ENCODE data around the gene RC3H2. TPM values are rescaled to one million over a fixed set of nuclear protein-coding genes. Genes with fewer than 3 reads are reported as not detected.

RC3H2 gene
- total RNA-seq, 3 donors from 2014 or later = 32.0 to 56.3 (median 33.0) TPM

GRCh38 chr9:122808141-122808540 is 97.0 kb downstream of the RC3H2 start:
- Histone ChIP-seq H3K4me1 (ENCODE audit: low read depth) (peaks cover 6% of the 10 kb centered on the region), H3K36me3 (ENCODE audit: low read depth) (no peaks in the 10 kb centered on the region), H3K9me3 (no peaks in the 10 kb centered on the region), H3K4me3 (no peak overlapping the region)
- DNase-seq = no peak
- no peak for ATAC-seq
- intact Hi-C loops (cut with DNase I, micrococcal nuclease) = no loop called here
- TF ChIP-seq, protein P1, sequence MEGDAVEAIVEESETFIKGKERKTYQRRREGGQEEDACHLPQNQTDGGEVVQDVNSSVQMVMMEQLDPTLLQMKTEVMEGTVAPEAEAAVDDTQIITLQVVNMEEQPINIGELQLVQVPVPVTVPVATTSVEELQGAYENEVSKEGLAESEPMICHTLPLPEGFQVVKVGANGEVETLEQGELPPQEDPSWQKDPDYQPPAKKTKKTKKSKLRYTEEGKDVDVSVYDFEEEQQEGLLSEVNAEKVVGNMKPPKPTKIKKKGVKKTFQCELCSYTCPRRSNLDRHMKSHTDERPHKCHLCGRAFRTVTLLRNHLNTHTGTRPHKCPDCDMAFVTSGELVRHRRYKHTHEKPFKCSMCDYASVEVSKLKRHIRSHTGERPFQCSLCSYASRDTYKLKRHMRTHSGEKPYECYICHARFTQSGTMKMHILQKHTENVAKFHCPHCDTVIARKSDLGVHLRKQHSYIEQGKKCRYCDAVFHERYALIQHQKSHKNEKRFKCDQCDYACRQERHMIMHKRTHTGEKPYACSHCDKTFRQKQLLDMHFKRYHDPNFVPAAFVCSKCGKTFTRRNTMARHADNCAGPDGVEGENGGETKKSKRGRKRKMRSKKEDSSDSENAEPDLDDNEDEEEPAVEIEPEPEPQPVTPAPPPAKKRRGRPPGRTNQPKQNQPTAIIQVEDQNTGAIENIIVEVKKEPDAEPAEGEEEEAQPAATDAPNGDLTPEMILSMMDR (IDR thresholded peaks at IDR 0.05) = no peak

DNA sequence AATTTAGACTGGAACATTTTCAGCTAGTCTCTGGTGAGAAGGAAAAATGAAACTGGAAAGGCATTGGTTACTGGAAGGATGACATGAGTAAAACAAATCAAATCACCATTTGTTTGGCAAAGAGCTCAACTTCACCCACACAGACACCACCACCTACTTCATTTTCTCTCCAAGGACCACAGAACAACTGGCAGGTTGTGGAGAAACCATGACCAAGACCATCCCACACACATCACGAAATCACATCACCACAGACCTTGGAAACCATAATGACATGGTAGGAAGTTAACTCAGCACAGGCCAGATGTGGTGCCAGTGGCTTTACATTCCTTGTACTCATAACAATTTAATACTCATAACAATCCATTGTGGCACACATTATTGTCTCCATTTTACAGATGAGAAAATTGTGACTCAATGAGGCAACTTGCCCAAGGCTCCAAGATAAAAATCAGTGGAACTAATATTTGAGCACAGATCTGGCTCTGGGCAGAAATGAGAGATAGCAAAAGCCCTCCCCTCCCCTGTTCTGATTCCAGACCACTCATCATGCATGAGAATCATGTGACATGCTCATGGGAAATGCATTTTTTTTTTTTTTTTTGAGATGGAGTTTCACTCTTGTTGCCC is 97.8 kb downstream of the RC3H2 start:
- ATAC-seq (no peak), DNase-seq (no peak)
- Histone ChIP-seq H3K4me1 (ENCODE audit: low read depth) (peaks cover 6% of the 10 kb centered on the region), H3K36me3 (ENCODE audit: low read depth) (no peaks in the 10 kb centered on the region), H3K4me3 (no peak overlapping the region), H3K9me3 (no peaks in the 10 kb centered on the region)
- TF ChIP-seq, protein P1 (IDR thresholded peaks at IDR 0.05) = no peak
- intact Hi-C loops (cut with DNase I, micrococcal nuclease) = no loop called here

DNA sequence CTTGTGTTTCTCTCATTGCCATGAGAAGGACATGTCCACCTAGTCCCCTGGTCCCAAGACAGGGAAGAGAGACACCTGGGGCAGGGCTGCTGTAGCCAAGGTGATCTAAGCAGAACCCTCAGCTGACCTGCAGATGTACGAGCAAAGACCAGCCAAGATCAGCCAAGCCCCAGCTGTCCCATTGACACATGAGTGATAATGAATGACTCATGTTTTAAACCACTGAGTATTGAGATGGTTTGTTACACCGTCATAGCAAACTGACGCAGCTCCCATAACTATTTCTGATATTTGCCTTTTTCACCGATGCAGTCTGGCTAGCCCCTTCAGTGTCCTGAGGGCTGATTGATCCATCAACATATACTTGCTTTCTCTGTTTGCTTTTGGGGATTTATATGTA is 98.5 kb downstream of the RC3H2 start:
- Histone ChIP-seq H3K9me3 (no peaks in the 10 kb centered on the region), H3K36me3 (ENCODE audit: low read depth) (no peaks in the 10 kb centered on the region), H3K4me3 (no peak overlapping the region), H3K4me1 (ENCODE audit: low read depth) (peaks cover 6% of the 10 kb centered on the region)
- ATAC-seq (no peak), DNase-seq (no peak)
- intact Hi-C loops (cut with DNase I, micrococcal nuclease) = no loop called here
- TF ChIP-seq, protein P1 (IDR thresholded peaks at IDR 0.05) = no peak

DNA sequence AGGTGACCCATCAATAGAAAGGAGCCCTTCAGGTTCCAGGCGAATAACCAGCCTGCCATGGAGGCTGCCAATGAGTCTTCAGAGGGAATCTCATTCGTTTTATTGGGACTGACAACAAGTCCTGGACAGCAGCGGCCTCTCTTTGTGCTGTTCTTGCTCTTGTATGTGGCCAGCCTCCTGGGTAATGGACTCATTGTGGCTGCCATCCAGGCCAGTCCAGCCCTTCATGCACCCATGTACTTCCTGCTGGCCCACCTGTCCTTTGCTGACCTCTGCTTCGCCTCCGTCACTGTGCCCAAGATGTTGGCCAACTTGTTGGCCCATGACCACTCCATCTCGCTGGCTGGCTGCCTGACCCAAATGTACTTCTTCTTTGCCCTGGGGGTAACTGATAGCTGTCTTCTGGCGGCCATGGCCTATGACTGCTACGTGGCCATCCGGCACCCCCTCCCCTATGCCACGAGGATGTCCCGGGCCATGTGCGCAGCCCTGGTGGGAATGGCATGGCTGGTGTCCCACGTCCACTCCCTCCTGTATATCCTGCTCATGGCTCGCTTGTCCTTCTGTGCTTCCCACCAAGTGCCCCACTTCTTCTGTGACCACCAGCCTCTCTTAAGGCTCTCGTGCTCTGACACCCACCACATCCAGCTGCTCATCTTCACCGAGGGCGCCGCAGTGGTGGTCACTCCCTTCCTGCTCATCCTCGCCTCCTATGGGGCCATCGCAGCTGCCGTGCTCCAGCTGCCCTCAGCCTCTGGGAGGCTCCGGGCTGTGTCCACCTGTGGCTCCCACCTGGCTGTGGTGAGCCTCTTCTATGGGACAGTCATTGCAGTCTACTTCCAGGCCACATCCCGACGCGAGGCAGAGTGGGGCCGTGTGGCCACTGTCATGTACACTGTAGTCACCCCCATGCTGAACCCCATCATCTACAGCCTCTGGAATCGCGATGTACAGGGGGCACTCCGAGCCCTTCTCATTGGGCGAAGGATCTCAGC is 104.8 kb downstream of the RC3H2 start, which contains the start of gene OR1K1:
TSS of gene OR1K1 (plus strand) at position 58 of the 995 bp plus-strand sequence. CDS start at position 58, 0 bp downstream.
- no peaks in the 10 kb centered on the region for H3K9me3 ChIP-seq
- DNase-seq = no peak
- no peaks in the 10 kb centered on the region for H3K4me1 ChIP-seq (ENCODE audit: low read depth)
- no peaks in the 10 kb centered on the region for H3K36me3 ChIP-seq (ENCODE audit: low read depth)
- TF ChIP-seq, protein P1 (IDR thresholded peaks at IDR 0.05) = no peak
- no peak for ATAC-seq
- intact Hi-C loops (cut with DNase I, micrococcal nuclease) = no loop called here
- no peak within 1 kb of the TSS for H3K4me3 ChIP-seq

DNA sequence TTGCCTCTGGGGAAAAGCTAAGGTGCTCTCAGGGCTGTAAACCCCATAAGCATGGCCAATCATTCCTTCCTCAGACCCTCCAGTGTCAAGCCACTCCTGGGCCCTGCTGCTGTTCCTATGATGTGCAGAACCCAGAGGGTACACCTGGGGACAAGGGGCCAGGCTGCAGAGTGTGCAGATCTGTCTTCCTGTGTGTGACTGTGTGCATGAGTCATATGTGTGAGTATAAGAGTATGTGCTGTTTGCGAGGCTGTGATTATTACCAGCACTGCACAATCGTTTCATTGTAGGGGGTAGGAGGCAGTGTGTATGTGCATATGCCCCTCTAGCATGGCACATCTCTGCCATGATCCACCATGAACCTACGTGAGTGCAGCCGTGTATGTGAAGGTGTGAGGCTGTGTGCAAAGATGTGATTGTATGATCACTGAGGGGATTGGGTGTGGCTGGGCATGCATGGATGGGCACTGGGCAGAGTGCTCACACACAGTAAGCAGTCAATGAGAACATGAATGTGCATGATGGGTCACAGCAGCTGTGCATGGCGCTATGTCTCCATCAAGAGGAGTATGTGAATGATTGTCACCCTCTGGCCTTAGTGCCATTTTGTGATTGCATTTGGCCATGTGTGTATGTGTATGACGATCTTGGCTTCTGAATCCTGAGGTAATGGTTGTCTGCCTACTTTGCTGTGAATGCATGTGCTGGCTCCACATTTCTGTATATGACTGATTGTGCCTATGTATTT is 107.7 kb downstream of the RC3H2 start:
- DNase-seq (no peak), ATAC-seq (no peak)
- Histone ChIP-seq H3K4me3 (no peak overlapping the region), H3K4me1 (ENCODE audit: low read depth) (no peaks in the 10 kb centered on the region), H3K36me3 (ENCODE audit: low read depth) (no peaks in the 10 kb centered on the region), H3K9me3 (no peaks in the 10 kb centered on the region)
- TF ChIP-seq, protein P1 (IDR thresholded peaks at IDR 0.05) = no peak
- intact Hi-C loops (cut with DNase I, micrococcal nuclease) = no loop called here
